Measurements from ENCODE around the gene CDKN1B.

DNA sequence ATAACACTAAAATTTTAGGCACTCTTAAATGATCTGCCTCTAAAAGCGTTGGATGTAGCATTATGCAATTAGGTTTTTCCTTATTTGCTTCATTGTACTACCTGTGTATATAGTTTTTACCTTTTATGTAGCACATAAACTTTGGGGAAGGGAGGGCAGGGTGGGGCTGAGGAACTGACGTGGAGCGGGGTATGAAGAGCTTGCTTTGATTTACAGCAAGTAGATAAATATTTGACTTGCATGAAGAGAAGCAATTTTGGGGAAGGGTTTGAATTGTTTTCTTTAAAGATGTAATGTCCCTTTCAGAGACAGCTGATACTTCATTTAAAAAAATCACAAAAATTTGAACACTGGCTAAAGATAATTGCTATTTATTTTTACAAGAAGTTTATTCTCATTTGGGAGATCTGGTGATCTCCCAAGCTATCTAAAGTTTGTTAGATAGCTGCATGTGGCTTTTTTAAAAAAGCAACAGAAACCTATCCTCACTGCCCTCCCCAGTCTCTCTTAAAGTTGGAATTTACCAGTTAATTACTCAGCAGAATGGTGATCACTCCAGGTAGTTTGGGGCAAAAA, 4.1 kb downstream of the CDKN1B start:
- no peak for TF ChIP-seq POLR2A (IDR thresholded peaks at IDR 0.05; ENCODE audit: extremely low read depth, insufficient read length)
- TF ChIP-seq, protein P1, sequence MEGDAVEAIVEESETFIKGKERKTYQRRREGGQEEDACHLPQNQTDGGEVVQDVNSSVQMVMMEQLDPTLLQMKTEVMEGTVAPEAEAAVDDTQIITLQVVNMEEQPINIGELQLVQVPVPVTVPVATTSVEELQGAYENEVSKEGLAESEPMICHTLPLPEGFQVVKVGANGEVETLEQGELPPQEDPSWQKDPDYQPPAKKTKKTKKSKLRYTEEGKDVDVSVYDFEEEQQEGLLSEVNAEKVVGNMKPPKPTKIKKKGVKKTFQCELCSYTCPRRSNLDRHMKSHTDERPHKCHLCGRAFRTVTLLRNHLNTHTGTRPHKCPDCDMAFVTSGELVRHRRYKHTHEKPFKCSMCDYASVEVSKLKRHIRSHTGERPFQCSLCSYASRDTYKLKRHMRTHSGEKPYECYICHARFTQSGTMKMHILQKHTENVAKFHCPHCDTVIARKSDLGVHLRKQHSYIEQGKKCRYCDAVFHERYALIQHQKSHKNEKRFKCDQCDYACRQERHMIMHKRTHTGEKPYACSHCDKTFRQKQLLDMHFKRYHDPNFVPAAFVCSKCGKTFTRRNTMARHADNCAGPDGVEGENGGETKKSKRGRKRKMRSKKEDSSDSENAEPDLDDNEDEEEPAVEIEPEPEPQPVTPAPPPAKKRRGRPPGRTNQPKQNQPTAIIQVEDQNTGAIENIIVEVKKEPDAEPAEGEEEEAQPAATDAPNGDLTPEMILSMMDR (IDR thresholded peaks at IDR 0.05; ENCODE audit: low read depth, low read length) = no peak
- TF ChIP-seq, protein P2, sequence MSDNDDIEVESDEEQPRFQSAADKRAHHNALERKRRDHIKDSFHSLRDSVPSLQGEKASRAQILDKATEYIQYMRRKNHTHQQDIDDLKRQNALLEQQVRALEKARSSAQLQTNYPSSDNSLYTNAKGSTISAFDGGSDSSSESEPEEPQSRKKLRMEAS (IDR thresholded peaks at IDR 0.05; ENCODE audit: low read depth, low read length) = no peak
